Immature natural killer cell (primary cell): ENCODE measurements around the gene MTRR. TPM values are rescaled to one million over a fixed set of nuclear protein-coding genes. Genes with fewer than 3 reads are reported as not detected.

Experiments used
- DNase-seq, 3 donors: peaks; one replicate each; pipeline ENCODE4 v3.0.0; 2022; ENCODE audit warnings: mixed read lengths in 1 of 3
- H3K27ac Mint-ChIP-seq, 6 donors: one replicate each; pipeline ENCODE4 v1.8.0; 2020; ENCODE audit warnings: mixed read lengths in 6 of 6, mild to moderate bottlenecking in 5 of 6, inconsistent platforms in 4 of 6, moderate library complexity in 3 of 6
- H3K27me3 Mint-ChIP-seq, 3 donors: one replicate each; pipeline ENCODE4 v1.8.0; 2020 to 2021; ENCODE audit warnings: low read depth in 3 of 3, mild to moderate bottlenecking in 3 of 3, mixed read lengths in 3 of 3, moderate library complexity in 3 of 3, inconsistent platforms in 1 of 3
- H3K36me3 Mint-ChIP-seq, 3 donors: one replicate each; pipeline ENCODE4 v1.8.0; 2020; ENCODE audit warnings: mixed read lengths in 3 of 3, inconsistent platforms in 2 of 3, mild to moderate bottlenecking in 2 of 3
- H3K4me1 Mint-ChIP-seq, 2 donors: one replicate each; pipeline ENCODE4 v1.8.0; 2020; ENCODE audit warnings: inconsistent platforms in 2 of 2, mild to moderate bottlenecking in 2 of 2, mixed read lengths in 2 of 2, moderate library complexity in 1 of 2
- H3K4me3 Mint-ChIP-seq, 5 donors: one replicate each; pipeline ENCODE4 v1.8.0; 2020; ENCODE audit warnings: mild to moderate bottlenecking in 5 of 5, mixed read lengths in 5 of 5, inconsistent platforms in 3 of 5, moderate library complexity in 3 of 5
- H3K9me3 Mint-ChIP-seq, 6 donors: one replicate each; pipeline ENCODE4 v1.8.0; 2020; ENCODE audit warnings: mild to moderate bottlenecking in 6 of 6, mixed read lengths in 6 of 6, inconsistent platforms in 4 of 6, moderate library complexity in 3 of 6
- polyA plus RNA-seq, 3 donors: library from polyadenylated mRNA; unstranded; fragments of 300-500 nt; fragmentation: Illumina TruSeq; gene quantifications; one replicate each; pipeline ENCODE4 v1.2.3, GENCODE V29; 2021

Gene MTRR
- polyA plus RNA-seq, 3 donors from 2014 or later: 23.2 to 58.6 (median 33.3) TPM

DNA sequence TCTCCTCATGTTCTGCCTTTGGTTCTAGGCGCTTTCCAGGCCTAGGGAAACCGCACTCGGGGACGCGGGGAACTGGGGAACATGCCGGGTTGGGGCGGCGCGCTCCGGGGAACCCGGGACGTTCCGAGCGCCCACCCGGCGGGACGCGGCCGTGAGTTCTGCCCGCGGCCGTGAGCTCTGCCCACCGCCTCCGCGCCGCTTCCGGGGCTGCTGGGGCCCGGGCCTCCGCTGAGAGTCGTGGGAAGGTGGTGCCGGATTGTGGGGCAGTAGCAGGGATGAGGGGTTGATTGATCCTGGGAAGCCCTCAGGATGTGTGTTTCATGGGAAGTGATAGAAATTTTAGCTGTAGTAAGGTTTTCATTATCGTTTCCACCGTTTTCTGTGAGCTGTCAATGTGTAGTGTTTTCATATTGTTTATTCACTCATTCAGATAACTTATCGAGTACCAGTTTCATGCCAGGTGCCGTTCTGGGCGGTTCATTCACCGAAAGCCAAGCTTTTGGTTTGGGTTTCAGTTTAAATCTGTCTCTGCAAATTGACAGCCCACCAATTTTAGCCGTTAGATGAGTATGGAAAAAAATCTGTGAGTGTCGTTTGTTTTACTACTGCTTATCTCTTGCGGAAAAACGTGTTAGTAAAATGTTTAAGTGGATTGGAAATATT lies 657 bp downstream of the MTRR start:
- Mint-ChIP-seq H3K27ac (peak overlapping the region; percentile 73 to 90 (median 86)), H3K9me3 (no peaks in the 10 kb centered on the region), H3K27me3 (peaks cover 0 to 6% (median 0%) of the 10 kb centered on the region in 3 donors), H3K4me3 (peak overlapping the region; percentile 90 to 97 (median 94)), H3K36me3 (peaks cover 0 to 16% (median 0%) of the 10 kb centered on the region in 3 donors), H3K4me1 (peaks cover 67 to 93% of the 10 kb centered on the region in 2 donors)
- peak in 2 of 3 donors; percentile 39 to 42 for DNase-seq

DNA sequence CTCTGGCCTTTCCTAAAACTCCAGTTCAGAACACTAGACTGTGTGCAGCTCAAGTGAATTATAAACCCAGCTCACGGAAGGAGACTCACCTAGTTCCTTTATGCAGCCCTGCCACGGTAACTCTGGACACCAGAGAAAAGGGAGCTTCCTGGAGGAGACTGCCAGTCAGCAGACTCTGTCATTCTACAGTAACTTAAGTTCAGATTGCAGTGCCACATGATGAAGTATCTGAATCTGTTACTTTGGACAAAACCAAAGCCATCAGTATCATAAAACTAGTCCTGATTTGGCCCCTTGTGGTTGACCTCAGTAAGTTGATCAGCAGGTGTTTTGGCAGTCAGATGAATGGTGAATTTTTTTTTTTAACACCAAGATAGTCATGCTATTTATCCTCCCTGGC lies 2.7 kb downstream of the MTRR start:
- Mint-ChIP-seq H3K27ac (peak overlapping the region; percentile 7 to 82 (median 48)), H3K9me3 (no peaks in the 10 kb centered on the region), H3K27me3 (peaks cover 0 to 6% (median 0%) of the 10 kb centered on the region in 3 donors), H3K36me3 (peaks cover 8 to 20% (median 10%) of the 10 kb centered on the region in 3 donors), H3K4me1 (peaks cover 63 to 89% of the 10 kb centered on the region in 2 donors), H3K4me3 (peak overlapping the region in 3 of 5 donors; percentile 1 to 40 (median 22))
- DNase-seq: no peak

DNA sequence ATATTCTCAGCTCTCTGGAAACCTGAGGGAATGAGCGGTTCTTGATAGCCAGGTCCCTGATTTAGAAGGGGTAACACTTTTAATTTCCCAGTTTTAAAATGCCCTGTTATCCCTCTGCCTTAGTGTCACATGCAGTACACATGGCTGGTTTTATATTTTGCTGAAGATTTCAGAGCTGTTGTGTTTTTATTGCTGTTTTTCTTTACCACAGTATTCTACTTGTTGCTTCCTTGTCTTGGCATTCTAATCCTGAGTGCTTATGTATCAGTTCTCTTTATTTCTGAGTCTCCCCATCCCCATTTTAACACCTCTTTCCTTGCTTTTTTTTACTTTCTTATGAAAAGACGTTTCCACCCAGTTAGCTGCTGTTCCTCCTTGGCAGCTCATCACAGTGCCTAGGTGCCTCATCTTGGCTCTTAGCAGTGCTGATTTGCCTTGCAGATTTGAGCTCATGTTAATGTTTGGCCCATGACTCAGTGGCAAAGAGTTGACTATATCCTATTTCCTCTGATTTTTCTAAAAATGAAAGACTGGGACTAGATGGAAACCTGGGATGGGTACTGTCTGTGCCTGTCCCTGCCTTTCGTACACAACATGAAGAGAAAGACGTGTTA lies 3.7 kb downstream of the MTRR start:
- H3K36me3 Mint-ChIP-seq: peaks cover 8 to 29% (median 16%) of the 10 kb centered on the region in 3 donors
- DNase-seq: no peak
- peak overlapping the region in 2 of 5 donors; percentile 5 to 66 for H3K4me3 Mint-ChIP-seq
- peaks cover 58 to 88% of the 10 kb centered on the region in 2 donors for H3K4me1 Mint-ChIP-seq
- no peaks in the 10 kb centered on the region for H3K9me3 Mint-ChIP-seq
- H3K27ac Mint-ChIP-seq: peak overlapping the region in 5 of 6 donors; percentile 40 to 86 (median 82)
- H3K27me3 Mint-ChIP-seq: peaks cover 0 to 6% (median 0%) of the 10 kb centered on the region in 3 donors

DNA sequence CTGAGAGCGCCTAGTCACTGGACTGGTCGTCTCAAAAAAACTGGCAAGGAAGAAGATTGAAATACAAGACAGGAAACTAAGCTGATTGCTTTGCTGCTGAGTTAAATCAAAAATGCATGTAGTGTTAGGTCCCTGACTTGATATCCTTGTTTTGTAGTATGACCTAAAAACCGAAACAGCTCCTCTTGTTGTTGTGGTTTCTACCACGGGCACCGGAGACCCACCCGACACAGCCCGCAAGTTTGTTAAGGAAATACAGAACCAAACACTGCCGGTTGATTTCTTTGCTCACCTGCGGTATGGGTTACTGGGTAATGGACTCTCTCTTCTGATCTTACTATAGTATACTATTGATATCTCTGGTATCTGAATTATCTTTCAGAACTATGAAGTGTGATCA lies 4.3 kb downstream of the MTRR start:
- H3K36me3 Mint-ChIP-seq: peaks cover 8 to 35% (median 22%) of the 10 kb centered on the region in 3 donors
- H3K27ac Mint-ChIP-seq: peak overlapping the region in 5 of 6 donors; percentile 23 to 86 (median 82)
- H3K4me3 Mint-ChIP-seq: peak overlapping the region in 3 of 5 donors; percentile 5 to 66 (median 5)
- H3K4me1 Mint-ChIP-seq: peaks cover 53 to 88% of the 10 kb centered on the region in 2 donors
- H3K27me3 Mint-ChIP-seq: peaks cover 0 to 6% (median 0%) of the 10 kb centered on the region in 3 donors
- peak in 1 of 3 donors; percentile 23 for DNase-seq
- no peaks in the 10 kb centered on the region for H3K9me3 Mint-ChIP-seq

DNA sequence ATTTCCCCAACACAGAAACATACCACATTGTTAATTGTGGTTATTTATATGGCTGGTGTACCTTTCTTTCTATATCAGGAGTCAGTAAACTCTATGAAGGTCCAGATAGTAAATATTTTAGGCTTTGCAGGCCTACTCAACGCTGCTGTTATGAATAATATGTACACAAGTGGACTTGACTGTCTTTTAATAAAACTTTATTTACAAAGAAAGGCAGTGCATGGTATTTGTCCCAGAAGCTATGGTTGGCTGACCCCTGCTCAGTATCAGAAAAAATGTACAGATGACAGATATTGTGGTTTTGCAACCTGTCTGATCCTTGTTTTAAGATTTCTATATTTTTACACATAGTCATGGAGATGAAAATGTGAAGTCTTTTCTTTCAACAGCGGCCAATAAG lies 5.7 kb downstream of the MTRR start:
- H3K27ac Mint-ChIP-seq: no peak overlapping the region
- peaks cover 8 to 44% (median 32%) of the 10 kb centered on the region in 3 donors for H3K36me3 Mint-ChIP-seq
- H3K9me3 Mint-ChIP-seq: no peaks in the 10 kb centered on the region
- H3K27me3 Mint-ChIP-seq: peaks cover 0 to 3% (median 0%) of the 10 kb centered on the region in 3 donors
- H3K4me1 Mint-ChIP-seq: peaks cover 47 to 91% of the 10 kb centered on the region in 2 donors
- no peak overlapping the region for H3K4me3 Mint-ChIP-seq
- no peak for DNase-seq

DNA sequence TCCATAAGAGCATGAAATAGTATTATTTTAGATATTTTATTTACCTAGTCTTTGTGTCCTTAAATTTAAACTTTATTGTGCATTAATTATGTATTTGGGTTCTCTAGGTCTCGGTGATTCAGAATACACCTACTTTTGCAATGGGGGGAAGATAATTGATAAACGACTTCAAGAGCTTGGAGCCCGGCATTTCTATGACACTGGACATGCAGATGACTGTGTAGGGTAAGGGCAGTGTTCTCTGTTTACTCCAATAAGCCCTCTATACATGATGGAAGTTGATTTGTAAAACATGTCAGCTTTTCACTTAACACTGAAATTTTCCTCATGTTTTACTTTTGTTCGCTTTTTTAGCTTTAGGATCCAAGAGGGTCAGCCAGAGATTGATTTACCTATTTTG lies 6.2 kb downstream of the MTRR start:
- Mint-ChIP-seq H3K27ac (no peak overlapping the region), H3K9me3 (no peaks in the 10 kb centered on the region), H3K27me3 (peaks cover 0 to 3% (median 0%) of the 10 kb centered on the region in 3 donors), H3K4me1 (peaks cover 44 to 86% of the 10 kb centered on the region in 2 donors), H3K36me3 (peaks cover 8 to 44% (median 32%) of the 10 kb centered on the region in 3 donors), H3K4me3 (no peak overlapping the region)
- no peak for DNase-seq

DNA sequence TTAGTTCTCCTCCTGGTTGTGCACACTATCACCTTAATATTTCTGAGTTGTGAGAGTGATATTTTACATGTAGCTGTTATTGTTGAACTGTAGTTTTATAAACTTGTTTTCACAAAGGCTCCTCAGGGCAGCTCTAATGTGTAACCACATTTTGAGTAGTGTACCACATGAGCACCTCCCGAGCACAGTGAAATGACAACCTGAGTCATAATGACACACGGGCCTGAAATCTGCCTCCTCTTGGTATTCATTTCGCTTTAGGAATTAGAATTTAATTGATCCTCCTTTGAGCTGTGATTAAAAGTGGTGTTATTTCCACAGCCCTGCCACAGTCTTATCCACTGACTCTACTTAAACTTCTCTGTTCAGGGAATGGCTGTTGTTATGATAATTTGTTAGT lies 7.9 kb downstream of the MTRR start:
- Mint-ChIP-seq H3K36me3 (peaks cover 8 to 49% (median 39%) of the 10 kb centered on the region in 3 donors), H3K4me3 (no peak overlapping the region), H3K4me1 (peaks cover 30 to 82% of the 10 kb centered on the region in 2 donors), H3K9me3 (no peaks in the 10 kb centered on the region), H3K27ac (no peak overlapping the region), H3K27me3 (no peaks in the 10 kb centered on the region)
- DNase-seq: no peak

DNA sequence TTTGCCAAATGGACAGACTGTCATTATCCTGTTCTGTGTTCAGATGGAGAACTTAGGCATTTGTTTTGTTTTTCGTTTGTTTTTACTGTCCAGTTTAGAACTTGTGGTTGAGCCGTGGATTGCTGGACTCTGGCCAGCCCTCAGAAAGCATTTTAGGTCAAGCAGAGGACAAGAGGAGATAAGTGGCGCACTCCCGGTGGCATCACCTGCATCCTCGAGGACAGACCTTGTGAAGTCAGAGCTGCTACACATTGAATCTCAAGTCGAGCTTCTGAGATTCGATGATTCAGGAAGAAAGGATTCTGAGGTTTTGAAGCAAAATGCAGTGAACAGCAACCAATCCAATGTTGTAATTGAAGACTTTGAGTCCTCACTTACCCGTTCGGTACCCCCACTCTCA lies 8.9 kb downstream of the MTRR start:
- Mint-ChIP-seq H3K4me3 (no peak overlapping the region), H3K27ac (no peak overlapping the region), H3K4me1 (peaks cover 23 to 74% of the 10 kb centered on the region in 2 donors), H3K27me3 (no peaks in the 10 kb centered on the region), H3K9me3 (no peaks in the 10 kb centered on the region), H3K36me3 (peaks cover 8 to 54% (median 42%) of the 10 kb centered on the region in 3 donors)
- no peak for DNase-seq

DNA sequence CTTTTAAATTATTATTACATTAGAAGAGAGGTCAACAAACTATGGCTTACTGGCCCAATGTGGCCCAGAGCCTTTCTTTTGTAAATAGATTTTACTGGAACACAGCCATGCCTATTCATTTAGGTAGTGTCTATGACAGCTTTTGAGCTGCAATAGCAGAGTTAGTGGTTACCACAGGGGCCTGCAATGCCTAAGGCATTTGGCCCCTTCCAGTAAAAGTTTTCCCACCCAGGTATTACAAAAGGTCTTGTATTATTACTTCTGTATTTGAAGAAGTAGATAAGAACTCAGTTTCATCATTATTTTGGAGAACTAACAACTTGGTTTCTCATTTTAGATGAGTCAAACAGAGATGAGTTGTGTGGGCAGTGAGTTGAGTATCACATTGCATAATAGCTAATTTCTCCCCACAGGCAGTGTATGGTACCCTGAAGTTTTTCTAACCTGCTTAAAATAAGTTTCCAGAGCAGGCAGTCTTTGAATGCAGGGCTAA lies 9.5 kb downstream of the MTRR start:
- Mint-ChIP-seq H3K9me3 (no peaks in the 10 kb centered on the region), H3K27me3 (no peaks in the 10 kb centered on the region), H3K36me3 (peaks cover 8 to 59% (median 45%) of the 10 kb centered on the region in 3 donors), H3K27ac (no peak overlapping the region), H3K4me3 (no peak overlapping the region), H3K4me1 (peaks cover 18 to 68% of the 10 kb centered on the region in 2 donors)
- DNase-seq: no peak

DNA sequence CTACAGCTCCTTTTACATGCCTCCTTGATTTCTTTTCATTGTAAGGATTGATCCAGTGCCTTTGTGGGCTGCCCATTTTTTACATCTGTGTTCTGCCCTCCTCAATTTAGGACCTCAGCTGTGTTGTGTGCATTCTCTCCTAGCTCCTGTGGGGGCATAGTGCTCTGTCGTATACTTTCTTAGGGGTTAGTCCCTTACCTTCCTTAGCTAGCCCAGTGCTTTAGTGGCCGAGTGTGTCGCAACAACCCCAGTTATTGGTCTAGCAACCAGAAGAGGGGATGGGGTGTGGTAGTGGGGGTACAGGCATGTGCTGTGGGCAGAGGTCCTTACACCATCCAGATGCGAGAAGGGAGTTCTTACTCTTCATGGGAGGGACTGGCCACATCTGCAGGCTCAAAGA lies 12.1 kb downstream of the MTRR start:
- Mint-ChIP-seq H3K4me3 (no peak overlapping the region), H3K36me3 (peaks cover 8 to 55% (median 45%) of the 10 kb centered on the region in 3 donors), H3K9me3 (no peaks in the 10 kb centered on the region), H3K4me1 (peaks cover 9 to 44% of the 10 kb centered on the region in 2 donors), H3K27me3 (no peaks in the 10 kb centered on the region), H3K27ac (peak overlapping the region in 1 of 6 donors; percentile 44)
- no peak for DNase-seq

DNA sequence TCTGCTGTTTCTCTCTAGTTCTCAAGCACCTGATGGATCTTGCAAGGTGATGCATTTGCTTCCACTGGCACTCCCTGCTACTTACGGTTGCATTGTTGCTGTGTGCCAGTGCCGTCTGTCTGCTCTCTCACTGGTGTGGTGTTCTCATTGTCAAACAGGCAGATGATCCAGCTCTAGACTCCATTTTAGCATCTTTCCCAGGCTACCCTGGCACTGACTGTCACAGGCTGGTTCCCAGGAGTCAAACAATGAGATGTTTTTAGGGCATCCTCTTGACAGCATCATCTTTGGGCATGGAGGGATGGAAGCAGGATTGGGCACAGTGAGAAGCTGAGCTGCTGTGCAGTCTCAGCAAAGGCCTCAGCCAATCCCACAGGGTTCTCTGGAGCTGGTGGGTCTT lies 12.9 kb downstream of the MTRR start:
- Mint-ChIP-seq H3K4me3 (no peak overlapping the region), H3K27ac (peak overlapping the region in 3 of 6 donors; percentile 44 to 72 (median 67)), H3K4me1 (peaks cover 8 to 44% of the 10 kb centered on the region in 2 donors), H3K36me3 (peaks cover 4 to 57% (median 39%) of the 10 kb centered on the region in 3 donors), H3K9me3 (no peaks in the 10 kb centered on the region), H3K27me3 (no peaks in the 10 kb centered on the region)
- DNase-seq: no peak

DNA sequence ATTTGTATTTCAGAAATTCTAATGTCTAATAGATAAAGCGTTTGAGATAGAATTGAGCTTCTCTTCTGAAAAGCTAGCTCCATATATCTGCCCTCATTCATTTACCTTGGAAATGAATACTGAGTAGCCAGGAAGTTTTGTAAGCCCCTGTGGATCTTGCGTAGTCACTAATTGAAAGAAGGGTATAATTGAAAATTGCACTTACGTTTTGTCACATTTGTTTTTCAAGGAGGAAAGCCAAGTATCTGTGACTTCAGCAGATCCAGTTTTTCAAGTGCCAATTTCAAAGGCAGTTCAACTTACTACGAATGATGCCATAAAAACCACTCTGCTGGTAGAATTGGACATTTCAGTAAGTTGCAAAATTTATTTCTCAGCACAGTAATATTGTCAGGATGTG lies 14.0 kb downstream of the MTRR start:
- Mint-ChIP-seq H3K27ac (no peak overlapping the region), H3K4me3 (no peak overlapping the region), H3K27me3 (no peaks in the 10 kb centered on the region), H3K9me3 (no peaks in the 10 kb centered on the region), H3K36me3 (peaks cover 4 to 51% (median 32%) of the 10 kb centered on the region in 3 donors), H3K4me1 (peaks cover 7 to 42% of the 10 kb centered on the region in 2 donors)
- no peak for DNase-seq

DNA sequence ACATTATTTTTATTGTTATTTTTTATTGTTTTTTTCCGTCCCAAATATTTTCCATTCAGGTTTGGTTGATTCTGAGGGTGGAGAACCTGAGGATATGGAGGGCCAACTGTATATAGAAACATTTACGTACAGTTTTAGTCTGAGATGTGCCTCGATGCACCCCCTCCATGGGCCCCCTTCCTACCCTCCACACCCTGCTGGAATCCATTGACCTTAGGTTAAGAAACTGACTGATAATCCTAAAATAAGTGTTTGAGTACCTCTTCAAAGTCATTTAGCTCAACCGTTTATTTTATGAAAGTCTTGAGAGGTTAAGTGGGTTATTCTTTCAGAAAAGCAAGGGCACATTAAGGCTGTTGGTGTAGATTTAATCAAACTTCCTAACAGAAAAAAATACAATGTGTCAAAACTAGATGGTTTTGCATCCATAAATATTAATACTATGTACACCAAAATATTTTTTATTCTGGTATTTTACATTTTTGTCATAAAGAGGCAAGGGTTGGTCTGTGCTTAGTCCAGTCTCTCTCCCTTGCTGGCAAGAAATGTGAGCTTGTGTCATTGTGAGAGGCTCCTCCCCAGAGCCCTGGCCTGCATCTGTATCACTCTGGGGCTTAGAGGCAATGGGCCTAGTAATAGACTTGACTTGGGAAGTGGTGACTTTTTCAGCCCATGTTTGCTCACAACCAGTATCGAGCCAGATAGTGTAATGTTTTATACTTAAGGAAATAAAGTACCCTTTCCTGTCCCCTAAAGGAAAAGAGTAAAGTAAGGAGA lies 15.7 kb downstream of the MTRR start:
- Mint-ChIP-seq H3K4me3 (no peak overlapping the region), H3K9me3 (no peaks in the 10 kb centered on the region), H3K4me1 (peaks cover 7 to 30% of the 10 kb centered on the region in 2 donors), H3K27ac (peak overlapping the region in 4 of 6 donors; percentile 7 to 64 (median 28)), H3K27me3 (no peaks in the 10 kb centered on the region), H3K36me3 (peaks cover 10 to 44% (median 27%) of the 10 kb centered on the region in 3 donors)
- no peak for DNase-seq
